Neuronal stem cell (in vitro differentiated cells): ENCODE data around the gene NSG2.

Experiments
- DNase-seq: peaks from one replicate; pipeline ENCODE4 v3.0.0-alpha.2; 2013; ENCODE audit warnings: low spot score
- H2AFZ ChIP-seq: one replicate; pipeline ENCODE4 v1.6.1; 2013; ENCODE audit warnings: mild to moderate bottlenecking, low read length, inconsistent platforms
- H2AK5ac ChIP-seq: 2 replicates; pipeline ENCODE4 v1.6.1; 2013; ENCODE audit warnings: low read depth, mild to moderate bottlenecking, inconsistent platforms, low read length, moderate library complexity, mixed read lengths
- H2BK120ac ChIP-seq: 2 replicates; pipeline ENCODE4 v1.6.1; 2013; ENCODE audit warnings: low read depth, mild to moderate bottlenecking, inconsistent platforms, low read length, moderate library complexity, mixed read lengths
- H2BK12ac ChIP-seq: one replicate; pipeline ENCODE4 v1.6.1; 2013; ENCODE audit warnings: low read length, inconsistent platforms
- H2BK15ac ChIP-seq: 2 replicates; pipeline ENCODE4 v1.6.1; 2013; ENCODE audit warnings: mild to moderate bottlenecking, low read length, inconsistent platforms, mixed read lengths
- H2BK5ac ChIP-seq: one replicate; pipeline ENCODE4 v1.6.1; 2013; ENCODE audit warnings: inconsistent platforms, mild to moderate bottlenecking, low read length, moderate library complexity
- H3K14ac ChIP-seq: one replicate; pipeline ENCODE4 v1.6.1; 2013; ENCODE audit warnings: low read length, inconsistent platforms
- H3K18ac ChIP-seq: 2 replicates; pipeline ENCODE4 v1.6.1; 2013; ENCODE audit warnings: low read length, inconsistent platforms
- H3K23ac ChIP-seq: 2 replicates; pipeline ENCODE4 v1.6.1; 2013; ENCODE audit warnings: low read depth, mild to moderate bottlenecking, mixed read lengths, low read length, inconsistent platforms; ENCODE audit not compliant: poor library complexity
- H3K27ac ChIP-seq: replicated peaks from 3 replicates; pipeline ENCODE4 v1.5.1; 2013; ENCODE audit warnings: low read length, inconsistent platforms
- H3K27me3 ChIP-seq, 3 experiments: 2 replicates each; pipeline ENCODE4 v1.6.1; 2013; ENCODE audit warnings: low read length in 3 of 3, mild to moderate bottlenecking in 2 of 3, inconsistent platforms in 1 of 3, low read depth in 1 of 3, mixed read lengths in 1 of 3, moderate library complexity in 1 of 3; ENCODE audit not compliant: control insufficient read depth in 3 of 3, insufficient read depth in 3 of 3
- H3K36me3 ChIP-seq, 2 donors: replicated peaks in 1 of 2; 2 replicates each; pipeline ENCODE4 v1.6.1; 2013; ENCODE audit warnings: low read length in 2 of 2; ENCODE audit not compliant: control insufficient read depth in 2 of 2, insufficient read depth in 2 of 2
- H3K4ac ChIP-seq: 2 replicates; pipeline ENCODE4 v1.6.1; 2013; ENCODE audit warnings: inconsistent platforms, mild to moderate bottlenecking, low read length, moderate library complexity
- H3K4me1 ChIP-seq, 2 donors: 1 replicate in 1 of 2; 2 replicates in 1 of 2; pipeline ENCODE4 v1.6.1; 2013; ENCODE audit warnings: low read length in 2 of 2, low read depth in 1 of 2; ENCODE audit not compliant: control insufficient read depth in 2 of 2, insufficient read depth in 1 of 2
- H3K4me2 ChIP-seq: one replicate; pipeline ENCODE4 v1.6.1; 2013; ENCODE audit warnings: mild to moderate bottlenecking, low read length, inconsistent platforms; ENCODE audit not compliant: insufficient read depth, poor library complexity, severe bottlenecking
- H3K4me3 ChIP-seq, 2 donors: 2 replicates each; pipeline ENCODE4 v1.5.1; 2013; ENCODE audit warnings: low read length in 2 of 2, mild to moderate bottlenecking in 2 of 2, inconsistent platforms in 1 of 2, moderate library complexity in 1 of 2
- H3K79me1 ChIP-seq: one replicate; pipeline ENCODE4 v1.6.1; 2013; ENCODE audit warnings: low read depth, mild to moderate bottlenecking, inconsistent platforms, low read length, moderate library complexity
- H3K9ac ChIP-seq: one replicate; pipeline ENCODE4 v1.6.1; 2013; ENCODE audit warnings: mild to moderate bottlenecking, low read depth, low read length, inconsistent platforms; ENCODE audit not compliant: poor library complexity
- H3K9me3 ChIP-seq, 2 donors: replicated peaks in 1 of 2; 2 replicates each; pipeline versions ENCODE3 to v1.6.1; 2013; ENCODE audit warnings: low read length in 2 of 2, mild to moderate bottlenecking in 2 of 2, inconsistent platforms in 1 of 2, low read depth in 1 of 2, mixed read lengths in 1 of 2, moderate library complexity in 1 of 2; ENCODE audit not compliant: control insufficient read depth in 2 of 2, insufficient read depth in 1 of 2
- H4K8ac ChIP-seq: one replicate; pipeline ENCODE4 v1.6.1; 2013; ENCODE audit warnings: low read depth, mild to moderate bottlenecking, inconsistent platforms, low read length, moderate library complexity
- H4K91ac ChIP-seq: one replicate; pipeline ENCODE4 v1.6.1; 2013; ENCODE audit warnings: low read length, low read depth, mild to moderate bottlenecking, inconsistent platforms; ENCODE audit not compliant: poor library complexity
- WGBS, 2 donors: extraction: QIAGEN DNeasy Blood & Tissue Kit; methylation state at CpG; one replicate each; pipeline ENCODE4 v1.1.7; 2013; ENCODE audit warnings: missing lambda C conversion rate in 2 of 2, mixed read lengths in 1 of 2; ENCODE audit not compliant: insufficient read length in 2 of 2, insufficient replicate concordance in 1 of 2; ENCODE audit errors: extremely low coverage in 2 of 2; 5-methylcytosine and 5-hydroxymethylcytosine counted together

NSG2 gene

DNA sequence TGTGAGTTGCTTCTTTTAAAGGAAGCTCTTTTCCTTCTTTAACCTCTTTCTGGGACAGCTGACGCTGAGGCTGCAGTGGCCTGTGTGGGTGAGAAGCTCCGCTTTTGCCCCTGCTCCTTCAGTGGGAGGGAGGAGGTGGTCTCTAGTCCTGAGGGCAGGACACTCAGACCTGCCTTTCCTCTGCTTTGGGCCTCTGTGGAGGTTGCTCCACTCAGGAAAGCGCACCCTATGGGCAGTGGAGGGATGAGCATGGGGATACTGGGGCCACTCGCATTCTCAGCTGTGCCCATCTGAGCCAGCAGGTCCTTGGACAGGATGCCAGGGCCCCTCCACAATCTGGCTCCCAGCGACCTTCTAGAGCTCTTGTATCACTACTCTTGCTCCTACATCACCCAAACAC is 111.5 kb downstream of the NSG2 start:
- Histone ChIP-seq H3K4me3 (no peak overlapping the region), H3K4ac (no peak overlapping the region), H2AFZ (no peak overlapping the region), H2BK15ac (no peak overlapping the region), H3K27ac (no peak overlapping the region), H4K91ac (no peak overlapping the region), H3K18ac (peak overlapping the region; percentile 23), H3K4me2 (no peak overlapping the region), H3K36me3 (no peaks in the 10 kb centered on the region), H3K79me1 (no peaks in the 10 kb centered on the region), H2BK5ac (no peak overlapping the region), H2BK120ac (no peak overlapping the region), H3K27me3 (no peaks in the 10 kb centered on the region), H2AK5ac (peak overlapping the region; percentile 6), H4K8ac (no peak overlapping the region), H3K14ac (no peak overlapping the region), H3K9ac (no peak overlapping the region), H3K4me1 (peaks cover 0 to 2% of the 10 kb centered on the region in 2 donors), H3K23ac (no peak overlapping the region), H2BK12ac (no peak overlapping the region), H3K9me3 (peaks cover 0 to 3% of the 10 kb centered on the region in 2 donors)
- no peak for DNase-seq
- WGBS, 2 donors: no CpG with 5 or more reads among the region's 5 CpGs
